Measurements from ENCODE around the gene NPIPB5.
"Not testable (repeated sequence)": the region's sequence is repeated elsewhere in the genome, so short reads cannot be mapped to it uniquely, and the experiment has no call there.

GRCh38 chr16:22549853-22550252, 39.2 kb downstream of the NPIPB5 start:
- TF ChIP-seq ATF3 (IDR thresholded peaks at IDR 0.05; ENCODE audit: borderline replicate concordance, extremely low read depth, low read depth, low read length); SUZ12 (IDR thresholded peaks at IDR 0.05; ENCODE audit: unreplicated experiment); CTCF (IDR thresholded peaks at IDR 0.05 in 2 of 3, conservative IDR thresholded peaks at IDR 0.05 in 1 of 3; ENCODE audit: control insufficient read depth in 2 of 3, extremely low read depth in 1 of 3, insufficient read depth in 1 of 3, low read depth in 3 of 3, low read length in 3 of 3); POLR2A (IDR thresholded peaks at IDR 0.05; ENCODE audit: low read depth, low read length); ZSCAN29 (IDR thresholded peaks at IDR 0.05); CHD4 (IDR thresholded peaks at IDR 0.05); MAX (IDR thresholded peaks at IDR 0.05; ENCODE audit: low read depth, low read length); MYC (IDR thresholded peaks at IDR 0.05; ENCODE audit: insufficient read depth, insufficient read length, insufficient replicate concordance, low read length, severe bottlenecking): not testable (repeated sequence)

All from GM12878 (cell line).